LNCaP clone FGC (cell line): ENCODE measurements around the gene ZNF527.
"Not testable (repeated sequence)": the region's sequence is repeated elsewhere in the genome, so short reads cannot be mapped to it uniquely, and the experiment has no call there.

Experiments
- DNase-seq: peaks from one replicate; pipeline ENCODE4 v3.0.0-alpha.2; 2011; ENCODE audit warnings: low read depth
- H3K4me3 ChIP-seq: 2 replicates; pipeline ENCODE4 v1.5.1; 2011; ENCODE audit warnings: mild to moderate bottlenecking, low read depth, low read length, control low read depth
- TF ChIP-seq, protein P1 (sequence below): IDR thresholded peaks from 2 replicates; pipeline ENCODE4 v1.5.1; 2012; ENCODE audit warnings: mild to moderate bottlenecking; ENCODE audit not compliant: control insufficient read depth, insufficient read depth; ENCODE audit errors: extremely low read depth

Gene ZNF527

DNA sequence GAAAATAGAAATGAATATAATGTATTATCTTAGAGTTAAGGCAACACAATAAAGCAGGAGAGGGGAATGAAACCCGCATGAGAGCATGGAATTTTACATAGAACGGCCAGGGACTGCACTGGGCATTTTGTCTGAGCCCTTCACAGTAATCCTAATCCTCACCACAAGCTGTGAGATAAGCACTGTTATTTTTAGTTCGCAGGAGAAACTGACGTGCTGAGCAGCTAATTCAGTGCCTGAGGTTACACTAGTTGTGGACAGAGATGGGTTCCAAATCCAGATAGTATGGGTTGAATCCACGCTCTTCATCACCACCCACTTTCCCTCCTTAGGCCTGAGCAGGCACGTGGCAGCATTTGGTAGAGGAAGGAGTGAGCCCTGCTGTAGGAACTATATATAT, 24.8 kb upstream of the ZNF527 start:
- DNase-seq = no peak
- TF ChIP-seq, protein P1, sequence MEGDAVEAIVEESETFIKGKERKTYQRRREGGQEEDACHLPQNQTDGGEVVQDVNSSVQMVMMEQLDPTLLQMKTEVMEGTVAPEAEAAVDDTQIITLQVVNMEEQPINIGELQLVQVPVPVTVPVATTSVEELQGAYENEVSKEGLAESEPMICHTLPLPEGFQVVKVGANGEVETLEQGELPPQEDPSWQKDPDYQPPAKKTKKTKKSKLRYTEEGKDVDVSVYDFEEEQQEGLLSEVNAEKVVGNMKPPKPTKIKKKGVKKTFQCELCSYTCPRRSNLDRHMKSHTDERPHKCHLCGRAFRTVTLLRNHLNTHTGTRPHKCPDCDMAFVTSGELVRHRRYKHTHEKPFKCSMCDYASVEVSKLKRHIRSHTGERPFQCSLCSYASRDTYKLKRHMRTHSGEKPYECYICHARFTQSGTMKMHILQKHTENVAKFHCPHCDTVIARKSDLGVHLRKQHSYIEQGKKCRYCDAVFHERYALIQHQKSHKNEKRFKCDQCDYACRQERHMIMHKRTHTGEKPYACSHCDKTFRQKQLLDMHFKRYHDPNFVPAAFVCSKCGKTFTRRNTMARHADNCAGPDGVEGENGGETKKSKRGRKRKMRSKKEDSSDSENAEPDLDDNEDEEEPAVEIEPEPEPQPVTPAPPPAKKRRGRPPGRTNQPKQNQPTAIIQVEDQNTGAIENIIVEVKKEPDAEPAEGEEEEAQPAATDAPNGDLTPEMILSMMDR = no peak
- H3K4me3 ChIP-seq = no peak overlapping the region

DNA sequence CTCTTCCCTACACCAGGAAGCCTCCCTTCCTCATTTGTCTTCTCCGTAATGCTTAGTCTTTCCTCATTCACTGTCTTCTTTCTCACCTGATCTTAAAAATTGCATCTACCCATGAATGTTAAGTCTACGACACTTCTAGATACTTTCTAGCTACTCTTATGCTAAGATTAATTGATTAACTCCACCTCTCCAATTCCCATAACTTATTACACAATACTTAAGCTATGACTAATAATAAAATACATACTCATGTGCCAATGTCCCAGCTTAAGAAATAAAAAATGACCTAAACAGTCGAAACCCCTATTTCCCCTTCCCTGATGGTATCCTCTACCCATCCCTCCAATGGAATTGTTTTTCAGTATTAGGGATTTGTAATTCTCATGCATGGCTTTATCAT, 22.8 kb upstream of the ZNF527 start:
- TF ChIP-seq, protein P1 = no peak
- H3K4me3 ChIP-seq = no peak overlapping the region

DNA sequence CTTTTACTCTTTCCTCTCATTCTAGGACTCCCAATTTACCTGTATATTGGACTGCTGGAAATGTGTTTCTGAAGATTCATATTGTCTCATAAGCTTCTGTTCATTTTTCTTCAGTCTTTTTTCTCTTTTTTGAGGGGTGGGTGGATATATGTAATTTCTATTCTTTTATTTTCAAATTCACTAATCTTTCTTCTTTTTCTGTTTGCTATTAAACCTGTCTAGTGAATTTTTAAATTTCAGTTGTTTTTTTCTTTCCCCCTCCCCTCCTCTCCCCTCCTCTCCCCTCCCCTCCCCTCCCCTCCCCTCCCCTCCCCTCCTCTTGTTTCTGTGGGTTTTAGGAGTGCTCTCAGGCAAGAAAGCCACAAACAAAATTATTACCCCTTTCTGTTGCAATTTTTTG, 16.9 kb upstream of the ZNF527 start:
- no peak for DNase-seq
- TF ChIP-seq, protein P1 = no peak

More for the DNA sequence above, 22.8 kb upstream of the ZNF527 start:
- no peak for DNase-seq

DNA sequence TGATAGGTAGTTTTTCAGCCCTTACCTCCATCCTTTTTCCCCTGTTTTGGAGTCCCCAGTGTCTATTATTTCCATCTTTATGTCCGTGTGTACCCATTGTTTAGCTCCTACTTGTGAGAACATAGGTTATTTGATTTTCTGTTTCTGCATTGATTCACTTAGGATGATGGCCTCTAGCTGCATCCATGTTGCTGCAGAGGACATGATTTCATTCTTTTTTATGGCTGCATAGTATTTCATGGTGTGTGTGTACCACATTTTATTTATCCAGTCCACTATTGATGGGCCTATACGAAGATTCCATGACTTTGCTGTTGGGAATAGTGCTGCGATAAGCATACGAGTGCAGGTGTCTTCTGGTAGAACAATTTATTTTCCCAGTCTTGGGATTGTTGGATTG, 15.0 kb upstream of the ZNF527 start:
- DNase-seq = no peak
- TF ChIP-seq, protein P1 = no peak
- H3K4me3 ChIP-seq = no peak overlapping the region

More for the DNA sequence above, 16.9 kb upstream of the ZNF527 start:
- no peak overlapping the region for H3K4me3 ChIP-seq

DNA sequence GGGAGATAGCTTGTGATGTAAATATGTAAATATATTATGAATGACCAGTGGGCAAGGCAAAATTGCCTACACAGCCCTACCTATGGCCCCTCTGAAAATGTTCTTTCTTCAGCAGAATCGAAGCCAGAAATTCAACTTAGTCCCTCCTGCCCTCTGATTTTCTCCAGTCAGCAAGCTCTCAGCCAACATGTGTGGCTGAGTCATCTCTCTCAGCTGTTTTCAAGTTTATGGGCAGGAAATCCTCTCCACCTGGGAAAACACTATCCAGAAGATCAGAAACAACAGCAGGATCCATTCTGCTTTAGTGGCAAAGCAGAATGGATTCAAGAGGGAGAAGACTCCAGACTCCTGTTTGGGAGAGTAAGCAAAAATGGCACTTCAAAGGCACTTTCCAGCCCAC, 8.9 kb upstream of the ZNF527 start:
- no peak for DNase-seq
- TF ChIP-seq, protein P1 = no peak
- no peak overlapping the region for H3K4me3 ChIP-seq

DNA sequence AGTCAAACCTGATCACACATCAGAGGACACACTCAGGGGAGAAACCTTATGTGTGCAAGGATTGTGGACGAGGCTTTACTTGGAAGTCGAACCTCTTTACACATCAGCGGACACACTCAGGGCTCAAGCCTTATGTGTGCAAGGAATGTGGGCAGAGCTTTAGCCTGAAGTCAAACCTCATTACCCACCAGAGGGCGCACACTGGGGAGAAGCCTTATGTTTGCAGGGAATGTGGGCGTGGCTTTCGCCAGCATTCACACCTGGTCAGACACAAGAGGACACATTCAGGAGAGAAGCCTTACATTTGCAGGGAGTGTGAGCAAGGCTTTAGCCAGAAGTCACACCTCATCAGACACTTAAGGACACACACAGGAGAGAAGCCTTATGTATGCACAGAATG, 8.2 kb upstream of the ZNF527 start:
- DNase-seq = no peak
- TF ChIP-seq, protein P1 = peak; percentile 43

DNA sequence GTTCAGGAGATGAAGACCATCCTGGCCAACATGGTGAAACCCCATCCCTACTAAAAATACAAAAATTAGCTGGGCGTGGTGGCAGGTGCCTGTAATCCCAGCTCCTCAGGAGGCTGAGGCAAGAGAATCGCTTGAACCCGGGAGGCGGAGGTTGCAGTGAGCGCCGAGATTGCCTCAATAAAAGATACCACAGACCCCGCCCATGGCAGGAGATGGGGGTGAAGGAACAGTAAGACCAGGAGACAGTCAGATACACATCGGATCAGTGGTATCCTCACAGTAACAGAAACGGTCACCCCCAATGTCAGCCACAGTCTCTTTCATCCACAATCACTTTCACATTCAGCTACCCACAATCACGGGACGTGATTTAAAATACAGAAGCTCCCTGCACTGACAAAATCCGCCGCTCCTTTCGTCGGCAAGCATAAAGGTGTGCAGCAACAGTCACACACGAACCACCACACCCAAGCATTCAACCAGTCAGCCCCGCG, 466 bp upstream of the ZNF527 start:
- not testable (repeated sequence) for DNase-seq
- H3K4me3 ChIP-seq = peak overlapping the region; percentile 66

More for the DNA sequence above, 8.2 kb upstream of the ZNF527 start:
- no peak overlapping the region for H3K4me3 ChIP-seq
